OCI-LY3 (cell line): ENCODE data around the gene SPA17.

ENCODE experiments used
- H2AFZ ChIP-seq: fragments of 200-600, 300-600 bp; shearing (Covaris generic); 2 replicates; pipeline ENCODE4 v1.6.0; 2014; ENCODE audit warnings: antibody characterized with exemption, low read depth, low read length
- H3K27ac ChIP-seq: fragments of 200-600, 300-600 bp; sonication (generic); 2 replicates; pipeline ENCODE4 v1.5.1; 2014; ENCODE audit warnings: mild to moderate bottlenecking, low read length, moderate library complexity, mixed read lengths
- H3K27me3 ChIP-seq: fragments of 200-600, 300-600 bp; sonication (generic); 2 replicates; pipeline ENCODE4 v1.6.1; 2014; ENCODE audit warnings: low read depth, low read length, mixed read lengths
- H3K36me3 ChIP-seq: fragments of 200-600, 300-600 bp; sonication (generic); replicated peaks from 2 replicates; pipeline ENCODE3; 2014; ENCODE audit warnings: low read depth, low read length, mixed read lengths
- H3K4me1 ChIP-seq: fragments of 300-600, 200-600 bp; sonication (generic); 2 replicates; pipeline ENCODE4 v1.6.1; 2014; ENCODE audit warnings: low read length, mixed read lengths
- H3K4me2 ChIP-seq: fragments of 200-600, 300-600 bp; sonication (generic); 2 replicates; pipeline ENCODE4 v1.6.1; 2014; ENCODE audit warnings: low read length, mixed read lengths
- H3K4me3 ChIP-seq: fragments of 300-600, 200-600 bp; sonication (generic); 2 replicates; pipeline ENCODE4 v1.5.1; 2014; ENCODE audit warnings: antibody characterized with exemption, mild to moderate bottlenecking, low read length, moderate library complexity
- H3K79me2 ChIP-seq: fragments of 300-600, 200-600 bp; shearing (Covaris generic); 2 replicates; pipeline ENCODE4 v1.6.1; 2014; ENCODE audit warnings: mild to moderate bottlenecking, low read length, mixed read lengths
- H3K9ac ChIP-seq: fragments of 300-600, 200-600 bp; shearing (Covaris generic); 2 replicates; pipeline ENCODE4 v1.6.0; 2014; ENCODE audit warnings: mild to moderate bottlenecking, low read length, moderate library complexity
- H3K9me3 ChIP-seq: fragments of 200-600, 300-600 bp; shearing (Covaris generic); 2 replicates; pipeline ENCODE4 v1.6.1; 2014; ENCODE audit warnings: low read length, mixed read lengths; ENCODE audit not compliant: insufficient read depth
- H4K20me1 ChIP-seq: fragments of 200-600, 300-600 bp; sonication (generic); 2 replicates; pipeline ENCODE4 v1.6.1; 2016; ENCODE audit warnings: low read length, mixed read lengths; ENCODE audit not compliant: insufficient read depth
- CTCF ChIP-seq: fragments of 200-600, 300-600 bp; sonication (generic); IDR thresholded peaks from 2 replicates; pipeline ENCODE4 v1.5.1; 2014; ENCODE audit warnings: antibody characterized with exemption, low read length, low read depth
- EZH2phosphoT487 ChIP-seq: fragments of 200-600 bp; shearing (Covaris generic); IDR thresholded peaks from 2 replicates; pipeline ENCODE4 v1.6.1; 2018; ENCODE audit warnings: antibody characterized with exemption, mixed run types, low read depth

Gene SPA17

GRCh38 chr11:124718801-124719200, 45.1 kb downstream of the SPA17 start:
- Histone ChIP-seq H3K4me1 (no peaks in the 10 kb centered on the region), H3K9me3 (no peaks in the 10 kb centered on the region), H3K27ac (no peak overlapping the region), H3K4me3 (no peak overlapping the region), H3K36me3 (no peaks in the 10 kb centered on the region), H4K20me1 (no peaks in the 10 kb centered on the region), H2AFZ (no peak overlapping the region), H3K79me2 (no peaks in the 10 kb centered on the region), H3K4me2 (no peak overlapping the region), H3K27me3 (peaks cover 15% of the 10 kb centered on the region), H3K9ac (no peak overlapping the region)
- TF ChIP-seq CTCF = no peak
- no peak for TF ChIP-seq EZH2phosphoT487

GRCh38 chr11:124719534-124719933, 45.8 kb downstream of the SPA17 start:
- H3K4me2 ChIP-seq = no peak overlapping the region

GRCh38 chr11:124722176-124722575, 48.5 kb downstream of the SPA17 start:
- Histone ChIP-seq H3K9me3 (no peaks in the 10 kb centered on the region), H3K79me2 (no peaks in the 10 kb centered on the region), H3K36me3 (no peaks in the 10 kb centered on the region), H3K9ac (no peak overlapping the region), H3K4me2 (no peak overlapping the region), H2AFZ (no peak overlapping the region), H4K20me1 (no peaks in the 10 kb centered on the region), H3K4me3 (no peak overlapping the region), H3K27me3 (peaks cover 22% of the 10 kb centered on the region), H3K27ac (no peak overlapping the region), H3K4me1 (peaks cover 12% of the 10 kb centered on the region)
- TF ChIP-seq CTCF = no peak
- TF ChIP-seq EZH2phosphoT487 = no peak

More at GRCh38 chr11:124719534-124719933, 45.8 kb downstream of the SPA17 start:
- TF ChIP-seq EZH2phosphoT487 = no peak
- TF ChIP-seq CTCF = no peak
- Histone ChIP-seq H3K4me3 (no peak overlapping the region), H3K9ac (no peak overlapping the region), H3K79me2 (no peaks in the 10 kb centered on the region), H2AFZ (no peak overlapping the region), H3K9me3 (no peaks in the 10 kb centered on the region), H3K4me1 (no peaks in the 10 kb centered on the region), H3K27me3 (peaks cover 22% of the 10 kb centered on the region), H3K27ac (no peak overlapping the region), H3K36me3 (no peaks in the 10 kb centered on the region), H4K20me1 (no peaks in the 10 kb centered on the region)

- Histone ChIP-seq H3K27ac (no peak overlapping the region), H3K79me2 (no peaks in the 10 kb centered on the region), H3K4me2 (peak overlapping the region; percentile 67), H3K27me3 (peaks cover 16% of the 10 kb centered on the region), H3K9me3 (no peaks in the 10 kb centered on the region), H4K20me1 (no peaks in the 10 kb centered on the region), H3K9ac (no peak overlapping the region), H3K4me1 (peaks cover 12% of the 10 kb centered on the region), H3K4me3 (peak overlapping the region; percentile 52), H3K36me3 (no peaks in the 10 kb centered on the region), H2AFZ (peak overlapping the region; percentile 49)
- TF ChIP-seq EZH2phosphoT487 (no peak), CTCF (no peak)
Observed at GRCh38 chr11:124724979-124725718, 51.4 kb downstream of the SPA17 start.
